ENCODE measurements around the gene ERI3. TPM values are rescaled to one million over a fixed set of nuclear protein-coding genes. Genes with fewer than 3 reads are reported as not detected.
"Not testable (repeated sequence)": the region's sequence is repeated elsewhere in the genome, so short reads cannot be mapped to it uniquely, and the experiment has no call there.

Gene ERI3
- total and polyA plus RNA-seq, 2 experiments from 2014 or later = 59.4 to 93.2 TPM

GRCh38 chr1:44210595-44210994, 144.5 kb downstream of the ERI3 start:
- no peak for TF ChIP-seq CTCF (IDR thresholded peaks at IDR 0.05; ENCODE audit: poor library complexity)
- no peak for TF ChIP-seq EZH2 (IDR thresholded peaks at IDR 0.05; ENCODE audit: borderline replicate concordance)
- TF ChIP-seq EZH2phosphoT487 (IDR thresholded peaks at IDR 0.05; ENCODE audit: low read depth, severe bottlenecking, unreplicated experiment) = no peak
- Histone ChIP-seq H3K9me2 (replicated peaks; ENCODE audit: insufficient read depth) (no peaks in the 10 kb centered on the region), H3K9me3 (ENCODE audit: low read depth) (no peaks in the 10 kb centered on the region), H3K27me3 (no peaks in the 10 kb centered on the region), H3K79me2 (peaks cover 9% of the 10 kb centered on the region), H2AFZ (no peak overlapping the region), H3K27ac (no peak overlapping the region), H3K4me1 (ENCODE audit: insufficient read depth) (peaks cover 5% of the 10 kb centered on the region), H4K20me1 (ENCODE audit: insufficient read depth, poor library complexity, severe bottlenecking) (no peaks in the 10 kb centered on the region), H3K4me2 (no peak overlapping the region), H3K4me3 (no peak overlapping the region), H3K36me3 (replicated peaks; ENCODE audit: insufficient read depth, low read depth) (no peaks in the 10 kb centered on the region)
- WGBS (ENCODE audit: low lambda C conversion rate, missing lambda C conversion rate) = 97% methylated on average over 1 of the region's 1 CpG
- no peak for DNase-seq (ENCODE audit: low spot score)

- no peaks in the 10 kb centered on the region for H3K36me3 ChIP-seq (replicated peaks; ENCODE audit: insufficient read depth, low read depth)
Observed at GRCh38 chr1:44208226-44208625, 146.8 kb downstream of the ERI3 start.

GRCh38 chr1:44206545-44206944, 148.5 kb downstream of the ERI3 start:
- not testable (repeated sequence) for H3K79me2 ChIP-seq; H2AFZ ChIP-seq; H3K27me3 ChIP-seq; H3K4me3 ChIP-seq; DNase-seq (ENCODE audit: low spot score); H3K9me2 ChIP-seq (replicated peaks; ENCODE audit: insufficient read depth); H3K27ac ChIP-seq; H3K9me3 ChIP-seq (ENCODE audit: low read depth); H3K36me3 ChIP-seq (replicated peaks; ENCODE audit: insufficient read depth, low read depth); H3K4me1 ChIP-seq (ENCODE audit: insufficient read depth); H4K20me1 ChIP-seq (ENCODE audit: insufficient read depth, poor library complexity, severe bottlenecking); H3K4me2 ChIP-seq
- WGBS (ENCODE audit: low lambda C conversion rate, missing lambda C conversion rate) = 91% methylated on average over 5 of the region's 5 CpGs

More at GRCh38 chr1:44208226-44208625, 146.8 kb downstream of the ERI3 start:
- H3K27ac ChIP-seq = no peak overlapping the region
- no peak for TF ChIP-seq EZH2phosphoT487 (IDR thresholded peaks at IDR 0.05; ENCODE audit: low read depth, severe bottlenecking, unreplicated experiment)
- TF ChIP-seq EZH2 (IDR thresholded peaks at IDR 0.05; ENCODE audit: borderline replicate concordance) = no peak
- TF ChIP-seq CTCF (IDR thresholded peaks at IDR 0.05; ENCODE audit: poor library complexity) = no peak
- H3K4me3 ChIP-seq = no peak overlapping the region
- peaks cover 5% of the 10 kb centered on the region for H3K4me1 ChIP-seq (ENCODE audit: insufficient read depth)
- no peaks in the 10 kb centered on the region for H3K9me2 ChIP-seq (replicated peaks; ENCODE audit: insufficient read depth)
- H3K27me3 ChIP-seq = no peaks in the 10 kb centered on the region
- no peaks in the 10 kb centered on the region for H4K20me1 ChIP-seq (ENCODE audit: insufficient read depth, poor library complexity, severe bottlenecking)
- no peaks in the 10 kb centered on the region for H3K79me2 ChIP-seq
- no peak for DNase-seq (ENCODE audit: low spot score)
- H2AFZ ChIP-seq = no peak overlapping the region
- H3K9me3 ChIP-seq (ENCODE audit: low read depth) = no peaks in the 10 kb centered on the region
- no peak overlapping the region for H3K4me2 ChIP-seq

- H3K4me3 ChIP-seq = no peak overlapping the region
- no peaks in the 10 kb centered on the region for H4K20me1 ChIP-seq (ENCODE audit: insufficient read depth, poor library complexity, severe bottlenecking)
- no peaks in the 10 kb centered on the region for H3K4me1 ChIP-seq (ENCODE audit: insufficient read depth)
- H3K36me3 ChIP-seq (replicated peaks; ENCODE audit: insufficient read depth, low read depth) = no peaks in the 10 kb centered on the region
- no peak for TF ChIP-seq EZH2 (IDR thresholded peaks at IDR 0.05; ENCODE audit: borderline replicate concordance)
- TF ChIP-seq EZH2phosphoT487 (IDR thresholded peaks at IDR 0.05; ENCODE audit: low read depth, severe bottlenecking, unreplicated experiment) = no peak
- no peak for TF ChIP-seq CTCF (IDR thresholded peaks at IDR 0.05; ENCODE audit: poor library complexity)
- no peaks in the 10 kb centered on the region for H3K79me2 ChIP-seq
- no peak overlapping the region for H3K27ac ChIP-seq
- 90% methylated on average over 8 of the region's 8 CpGs for WGBS (ENCODE audit: low lambda C conversion rate, missing lambda C conversion rate)
- H3K9me3 ChIP-seq (ENCODE audit: low read depth) = no peaks in the 10 kb centered on the region
- H3K27me3 ChIP-seq = no peaks in the 10 kb centered on the region
- no peak overlapping the region for H3K4me2 ChIP-seq
- no peak overlapping the region for H2AFZ ChIP-seq
- DNase-seq (ENCODE audit: low spot score) = no peak
- H3K9me2 ChIP-seq (replicated peaks; ENCODE audit: insufficient read depth) = no peaks in the 10 kb centered on the region
Observed at GRCh38 chr1:44200336-44200735, 154.7 kb downstream of the ERI3 start.
